ENCODE results near the gene HS3ST6.

The HS3ST6 gene

DNA sequence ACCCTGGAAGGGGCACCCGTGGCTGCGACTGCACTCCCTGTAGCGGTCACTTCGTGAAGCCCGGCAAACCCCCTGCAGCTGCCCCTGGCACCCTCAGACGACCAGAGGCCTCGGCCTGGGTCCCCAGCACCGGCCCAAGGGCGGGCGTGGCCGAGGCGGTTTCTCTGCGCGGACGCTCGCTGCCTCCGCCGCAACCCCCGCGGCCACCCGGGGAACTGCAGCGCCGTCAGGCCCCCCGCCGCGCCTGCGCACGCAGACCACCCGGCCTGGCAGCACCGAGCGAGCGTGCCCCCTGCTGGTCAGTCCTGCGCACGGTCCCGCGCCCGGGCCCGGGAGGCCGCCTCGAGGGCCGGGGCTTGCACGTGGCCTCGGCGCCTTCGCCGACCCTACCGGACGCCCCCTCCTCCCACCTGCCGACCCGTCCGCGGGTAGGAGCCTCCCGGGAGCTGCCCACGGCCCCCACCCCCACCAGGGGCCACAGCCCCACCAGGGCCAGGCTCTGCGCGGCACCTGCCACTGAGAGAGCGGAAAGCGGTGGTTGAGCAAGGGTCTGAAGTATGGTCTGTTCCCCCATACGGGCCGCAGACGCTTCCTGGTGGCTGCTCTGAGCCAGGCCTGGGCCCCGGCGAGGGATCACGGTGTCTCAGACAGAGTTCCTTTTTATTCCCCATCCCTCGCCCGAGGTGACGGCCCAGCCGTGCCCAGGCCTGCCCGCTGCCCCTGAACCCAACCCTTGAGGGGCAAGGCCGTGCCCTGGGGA, 11.5 kb upstream of the HS3ST6 start:
- TF ChIP-seq, protein P1, sequence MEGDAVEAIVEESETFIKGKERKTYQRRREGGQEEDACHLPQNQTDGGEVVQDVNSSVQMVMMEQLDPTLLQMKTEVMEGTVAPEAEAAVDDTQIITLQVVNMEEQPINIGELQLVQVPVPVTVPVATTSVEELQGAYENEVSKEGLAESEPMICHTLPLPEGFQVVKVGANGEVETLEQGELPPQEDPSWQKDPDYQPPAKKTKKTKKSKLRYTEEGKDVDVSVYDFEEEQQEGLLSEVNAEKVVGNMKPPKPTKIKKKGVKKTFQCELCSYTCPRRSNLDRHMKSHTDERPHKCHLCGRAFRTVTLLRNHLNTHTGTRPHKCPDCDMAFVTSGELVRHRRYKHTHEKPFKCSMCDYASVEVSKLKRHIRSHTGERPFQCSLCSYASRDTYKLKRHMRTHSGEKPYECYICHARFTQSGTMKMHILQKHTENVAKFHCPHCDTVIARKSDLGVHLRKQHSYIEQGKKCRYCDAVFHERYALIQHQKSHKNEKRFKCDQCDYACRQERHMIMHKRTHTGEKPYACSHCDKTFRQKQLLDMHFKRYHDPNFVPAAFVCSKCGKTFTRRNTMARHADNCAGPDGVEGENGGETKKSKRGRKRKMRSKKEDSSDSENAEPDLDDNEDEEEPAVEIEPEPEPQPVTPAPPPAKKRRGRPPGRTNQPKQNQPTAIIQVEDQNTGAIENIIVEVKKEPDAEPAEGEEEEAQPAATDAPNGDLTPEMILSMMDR (IDR thresholded peaks at IDR 0.05; ENCODE audit: insufficient read depth, low read depth, low read length, missing control alignments), result peak; percentile 89
- peak; percentile 92 for DNase-seq (ENCODE audit: low read depth)
- H3K4me3 ChIP-seq (ENCODE audit: low read depth, low read length), result peak overlapping the region; percentile 39

DNA sequence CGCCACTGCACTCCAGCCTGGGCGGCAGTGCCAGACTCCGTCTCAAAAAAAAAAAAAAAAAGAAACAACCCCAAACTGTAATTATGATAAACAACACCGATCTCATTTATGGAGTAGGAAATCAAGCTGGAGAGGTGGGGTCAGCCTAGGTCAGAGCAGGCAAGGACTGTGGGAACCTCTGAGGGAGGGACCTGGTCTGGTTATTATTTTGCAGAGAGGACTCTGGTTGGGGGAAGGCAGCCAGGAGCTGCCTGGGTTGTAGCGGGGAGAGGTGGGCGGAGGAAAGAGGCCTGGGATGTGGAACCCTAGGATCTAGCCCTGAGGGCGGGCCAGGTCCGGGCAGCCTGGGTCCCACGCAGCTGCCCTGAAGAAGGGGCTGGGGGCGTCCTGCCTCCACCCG, 10.9 kb upstream of the HS3ST6 start:
- no peak for DNase-seq (ENCODE audit: low read depth)
- H3K4me3 ChIP-seq (ENCODE audit: low read depth, low read length), result peak overlapping the region; percentile 39
- TF ChIP-seq, protein P1 (IDR thresholded peaks at IDR 0.05; ENCODE audit: insufficient read depth, low read depth, low read length, missing control alignments), result no peak

DNA sequence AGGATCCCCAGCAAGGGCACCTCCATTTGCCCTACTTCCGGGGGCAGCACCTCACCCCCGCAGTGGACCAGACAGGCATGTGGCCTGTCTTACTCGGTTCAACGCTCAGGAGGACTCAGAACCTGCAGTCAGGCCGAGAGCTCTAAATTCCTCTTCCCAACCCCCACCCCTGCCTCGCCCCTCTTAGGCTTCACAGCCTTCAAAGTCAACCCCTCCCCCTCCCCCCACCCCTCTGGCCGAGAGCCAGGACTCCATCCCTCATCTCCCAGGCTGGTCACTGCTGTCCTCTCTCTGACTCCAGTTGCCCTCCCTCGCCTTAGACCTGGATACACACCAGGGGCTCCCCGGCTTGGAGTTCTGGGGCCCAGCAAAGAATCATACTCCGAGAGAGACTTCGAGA, 8.1 kb upstream of the HS3ST6 start:
- TF ChIP-seq, protein P1 (IDR thresholded peaks at IDR 0.05; ENCODE audit: insufficient read depth, low read depth, low read length, missing control alignments), result no peak
- DNase-seq (ENCODE audit: low read depth), result no peak
- no peak overlapping the region for H3K4me3 ChIP-seq (ENCODE audit: low read depth, low read length)

DNA sequence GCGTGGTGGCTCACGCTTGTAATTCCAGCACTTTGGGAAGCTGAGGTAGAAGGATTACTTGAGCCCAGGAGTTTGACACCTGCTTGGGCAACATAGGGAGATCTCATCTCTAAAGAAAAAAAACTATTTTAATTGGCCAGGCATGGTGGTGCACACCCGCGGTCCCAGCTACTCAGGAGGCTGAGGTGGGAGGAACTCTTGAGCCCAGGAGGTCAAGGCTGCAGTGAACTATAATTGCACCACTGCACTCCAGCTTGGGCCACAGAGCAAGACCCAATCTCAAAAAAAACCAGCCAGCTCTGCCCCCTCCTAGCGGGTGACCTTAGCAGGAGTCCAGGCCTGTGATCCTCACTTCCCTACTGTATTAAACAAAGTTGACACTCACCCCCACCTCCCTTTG, 5.9 kb upstream of the HS3ST6 start:
- TF ChIP-seq, protein P1 (IDR thresholded peaks at IDR 0.05; ENCODE audit: insufficient read depth, low read depth, low read length, missing control alignments), result no peak
- no peak overlapping the region for H3K4me3 ChIP-seq (ENCODE audit: low read depth, low read length)
- DNase-seq (ENCODE audit: low read depth), result no peak

DNA sequence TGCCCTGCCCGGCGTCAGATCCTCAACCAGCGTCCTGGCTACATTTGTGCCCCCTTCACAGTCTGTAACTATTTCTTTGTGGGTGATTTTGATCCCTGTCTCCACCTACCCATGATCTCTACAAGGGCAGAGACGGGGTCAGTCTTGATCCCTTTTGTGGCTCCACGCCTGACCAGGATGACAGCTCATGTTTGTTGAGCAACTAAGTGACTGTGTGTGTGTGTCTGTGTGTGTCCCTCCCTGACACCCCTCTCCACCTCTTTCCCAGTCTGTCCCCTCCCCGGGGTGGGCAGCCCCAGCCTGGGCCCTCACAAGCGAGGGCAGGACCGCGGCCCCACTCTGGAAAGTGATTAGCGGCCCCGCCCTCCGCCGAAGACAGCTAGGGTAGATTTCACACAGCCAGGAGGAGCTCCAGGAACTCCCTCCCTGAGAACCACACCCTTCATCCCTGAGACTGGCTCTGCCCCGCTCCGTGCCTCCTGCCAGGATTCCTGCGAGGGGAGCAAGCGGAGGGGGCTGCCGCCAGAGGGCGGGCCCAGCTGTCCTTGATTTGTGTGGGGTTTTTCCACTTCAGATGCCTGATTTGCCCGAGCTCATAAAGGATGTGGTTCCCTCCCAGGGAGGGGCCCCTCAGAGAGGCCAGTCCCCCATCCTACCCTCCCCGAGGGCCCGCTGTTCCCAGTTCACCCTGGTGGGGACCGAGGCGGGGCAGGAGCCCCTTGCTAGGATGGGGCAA, 5.3 kb upstream of the HS3ST6 start:
- TF ChIP-seq, protein P1 (IDR thresholded peaks at IDR 0.05; ENCODE audit: insufficient read depth, low read depth, low read length, missing control alignments), result no peak

DNA sequence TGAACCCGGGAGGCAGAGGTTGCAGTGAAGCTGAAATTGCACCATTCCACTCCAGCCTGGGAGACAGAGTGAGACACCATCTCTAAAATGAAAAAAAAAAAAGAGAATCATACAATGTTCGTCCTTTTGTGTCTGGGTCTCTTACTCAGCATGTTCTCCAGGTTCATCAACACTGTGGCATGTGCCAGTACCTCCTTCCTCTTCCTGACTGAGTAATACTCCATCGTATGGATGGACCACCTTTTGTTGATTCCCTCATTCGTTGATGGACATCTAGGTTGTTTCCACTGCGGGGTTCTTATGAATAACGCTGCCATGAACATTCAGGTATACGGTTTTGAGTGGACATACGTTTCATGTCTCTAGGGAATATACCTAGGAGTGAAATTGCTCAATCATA, 4.1 kb upstream of the HS3ST6 start:
- TF ChIP-seq, protein P1 (IDR thresholded peaks at IDR 0.05; ENCODE audit: insufficient read depth, low read depth, low read length, missing control alignments), result no peak
- H3K4me3 ChIP-seq (ENCODE audit: low read depth, low read length), result no peak overlapping the region
- no peak for DNase-seq (ENCODE audit: low read depth)

More for the DNA sequence above, 5.3 kb upstream of the HS3ST6 start:
- H3K4me3 ChIP-seq (ENCODE audit: low read depth, low read length), result no peak overlapping the region
- no peak for DNase-seq (ENCODE audit: low read depth)

Data from GM12865 (cell line).